Dermis microvascular lymphatic vessel endothelial cell (primary cell): ENCODE results near the gene RGS13. TPM values are rescaled to one million over a fixed set of nuclear protein-coding genes. Genes with fewer than 3 reads are reported as not detected.
A peak's percentile ranks its signal among the peaks of the same experiment; 100 is the strongest.

Source experiments
- DNase-seq, 2 donors: peaks; one replicate each; pipeline versions ENCODE4 v3.0.0 to v3.0.0-alpha.2; 2010; ENCODE audit warnings: low read depth in 2 of 2
- total RNA-seq: library from RNA; depleted of rRNA; stranded (reverse); fragments of >200 nt; gene quantifications from 2 replicates; pipeline ENCODE4 v1.2.1, GENCODE V29; 2014

RGS13 gene
- not detected in 2 replicates for total RNA-seq

- no peak for DNase-seq
These were observed at the start of gene RGS13 for GRCh38 chr1:192635939-192636338. Gene RGS13, plus strand, starts transcription at chr1:192636147. Its CDS starts 8,188 bp downstream, at chr1:192644335.

- DNase-seq, result peak in 1 of 2 donors; percentile 43
These were observed 48.3 kb upstream of the RGS13 start for GRCh38 chr1:192587386-192588266.

- no peak for DNase-seq
These were observed 47.4 kb upstream of the RGS13 start for GRCh38 chr1:192588546-192588945.

- no peak for DNase-seq
These were observed 46.1 kb upstream of the RGS13 start for GRCh38 chr1:192589813-192590212.

- DNase-seq, result no peak
These were observed 43.4 kb upstream of the RGS13 start for GRCh38 chr1:192592517-192592916.

GRCh38 chr1:192592981-192593708 lies 42.8 kb upstream of the RGS13 start:
- DNase-seq, result peak in 1 of 2 donors; percentile 50

GRCh38 chr1:192595299-192595698 lies 40.6 kb upstream of the RGS13 start:
- DNase-seq, result no peak

- no peak for DNase-seq
These were observed 37.4 kb upstream of the RGS13 start for GRCh38 chr1:192598589-192598988.

GRCh38 chr1:192600275-192600674 lies 35.7 kb upstream of the RGS13 start:
- DNase-seq, result no peak

- DNase-seq, result no peak
These were observed 34.8 kb upstream of the RGS13 start for GRCh38 chr1:192601143-192601542.

- DNase-seq, result peak in 1 of 2 donors; percentile 19
These were observed 34.4 kb upstream of the RGS13 start for GRCh38 chr1:192601567-192601966.

GRCh38 chr1:192602757-192603156 lies 33.2 kb upstream of the RGS13 start:
- DNase-seq, result no peak

- DNase-seq, result no peak
These were observed 32.6 kb upstream of the RGS13 start for GRCh38 chr1:192603218-192603787.

- no peak for DNase-seq
These were observed 30.8 kb upstream of the RGS13 start for GRCh38 chr1:192604979-192605620.

- no peak for DNase-seq
These were observed 27.3 kb upstream of the RGS13 start for GRCh38 chr1:192608671-192609070.

- DNase-seq, result no peak
These were observed 26.6 kb upstream of the RGS13 start for GRCh38 chr1:192609110-192610079.

- DNase-seq, result peak; percentile 27 to 47
These were observed 25.6 kb upstream of the RGS13 start for GRCh38 chr1:192610112-192610889.

GRCh38 chr1:192615055-192615454 lies 20.9 kb upstream of the RGS13 start:
- DNase-seq, result no peak

GRCh38 chr1:192620071-192620635 lies 15.8 kb upstream of the RGS13 start:
- DNase-seq, result no peak
